GM12891 (cell line): Measurements from ENCODE around the gene RAPGEF5.

Experiments used
- POLR2A ChIP-seq: IDR thresholded peaks from 2 replicates; pipeline ENCODE4 v1.6.1; 2011; ENCODE audit warnings: low read depth, low read length, control low read depth
- TAF1 ChIP-seq: IDR thresholded peaks from 2 replicates; pipeline ENCODE4 v1.6.1; 2011; ENCODE audit warnings: low read depth, low read length, control low read depth

DNA sequence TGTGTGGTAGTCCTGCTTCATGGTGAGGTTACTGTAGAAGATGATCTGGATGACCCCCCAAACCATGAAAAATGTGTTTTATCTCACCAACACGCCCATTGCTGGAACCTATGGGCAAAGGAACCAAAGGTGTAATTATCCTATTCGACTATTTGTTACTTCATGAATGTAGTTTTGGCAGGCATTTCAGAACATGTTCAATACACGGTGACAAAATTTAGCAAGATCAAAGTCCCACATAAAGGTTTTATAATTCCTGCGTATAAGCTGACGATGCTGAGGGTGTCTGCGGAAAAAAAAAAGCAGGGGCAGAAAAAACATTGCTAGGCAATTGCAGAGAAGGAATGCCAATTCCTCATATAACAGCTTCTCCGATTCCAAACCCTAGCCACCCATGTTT lies 13.3 kb downstream of the RAPGEF5 start:
- no peak for TF ChIP-seq POLR2A
- TF ChIP-seq TAF1 = no peak
